ENCODE data around the gene POFUT1.

GRCh38 chr20:32186506-32186905, 21.2 kb upstream of the POFUT1 start:
- no peak for TF ChIP-seq CTCF (conservative IDR thresholded peaks at IDR 0.05)
- TF ChIP-seq EZH2 (IDR thresholded peaks at IDR 0.05; ENCODE audit: low read depth), result no peak

Measured in PC-9 (cell line).